Jurkat, Clone E6-1 (cell line): ENCODE results near the gene PXK.
"Not testable (repeated sequence)": the region's sequence is repeated elsewhere in the genome, so short reads cannot be mapped to it uniquely, and the experiment has no call there.

Source experiments
- DNase-seq: peaks from one replicate; pipeline ENCODE4 v3.0.0-alpha.2; 2011; ENCODE audit warnings: low read depth, low spot score
- H3K4me3 ChIP-seq: 2 replicates; pipeline ENCODE4 v1.5.1; 2011; ENCODE audit warnings: mild to moderate bottlenecking, low read length, control low read depth, moderate library complexity

The PXK gene

GRCh38 chr3:58434511-58434910 is 101.8 kb downstream of the PXK start:
- no peak for DNase-seq
- H3K4me3 ChIP-seq, result no peak overlapping the region

GRCh38 chr3:58434990-58435389 is 102.3 kb downstream of the PXK start:
- H3K4me3 ChIP-seq, result no peak overlapping the region
- no peak for DNase-seq

GRCh38 chr3:58437276-58437675 is 104.6 kb downstream of the PXK start:
- not testable (repeated sequence) for H3K4me3 ChIP-seq, DNase-seq

GRCh38 chr3:58440996-58441355 is 108.3 kb downstream of the PXK start:
- not testable (repeated sequence) for DNase-seq, H3K4me3 ChIP-seq

GRCh38 chr3:58441514-58442450 is 109.1 kb downstream of the PXK start:
- DNase-seq, result no peak
- H3K4me3 ChIP-seq, result no peak overlapping the region

- DNase-seq, result no peak
- H3K4me3 ChIP-seq, result no peak overlapping the region
Measured at GRCh38 chr3:58452176-58452575, 119.5 kb downstream of the PXK start.

GRCh38 chr3:58459160-58459559 is 126.5 kb downstream of the PXK start:
- no peak for DNase-seq
- no peak overlapping the region for H3K4me3 ChIP-seq

GRCh38 chr3:58462829-58463180 is 130.1 kb downstream of the PXK start:
- DNase-seq, result no peak
- H3K4me3 ChIP-seq, result no peak overlapping the region

GRCh38 chr3:58463181-58463941 is 130.7 kb downstream of the PXK start:
- H3K4me3 ChIP-seq, result no peak overlapping the region
- peak; percentile 45 for DNase-seq

GRCh38 chr3:58463942-58464271 is 131.2 kb downstream of the PXK start:
- no peak overlapping the region for H3K4me3 ChIP-seq
- no peak for DNase-seq

- H3K4me3 ChIP-seq, result no peak overlapping the region
- no peak for DNase-seq
Measured at GRCh38 chr3:58464866-58465265, 132.2 kb downstream of the PXK start.

- H3K4me3 ChIP-seq, result no peak overlapping the region
- DNase-seq, result no peak
Measured at GRCh38 chr3:58466899-58467563, 134.3 kb downstream of the PXK start.

- H3K4me3 ChIP-seq, result no peak overlapping the region
- no peak for DNase-seq
Measured at GRCh38 chr3:58469096-58469495, 136.4 kb downstream of the PXK start.

- no peak for DNase-seq
- no peak overlapping the region for H3K4me3 ChIP-seq
Measured at GRCh38 chr3:58470363-58471024, 137.8 kb downstream of the PXK start.

GRCh38 chr3:58471025-58471887 is 138.6 kb downstream of the PXK start:
- peak; percentile 68 for DNase-seq
- H3K4me3 ChIP-seq, result no peak overlapping the region

GRCh38 chr3:58473275-58473674 is 140.6 kb downstream of the PXK start:
- DNase-seq, result no peak
- no peak overlapping the region for H3K4me3 ChIP-seq

- DNase-seq, result no peak
- no peak overlapping the region for H3K4me3 ChIP-seq
Measured at GRCh38 chr3:58474348-58474911, 141.7 kb downstream of the PXK start.

- no peak overlapping the region for H3K4me3 ChIP-seq
- no peak for DNase-seq
Measured at GRCh38 chr3:58474967-58475578, 142.4 kb downstream of the PXK start.
